IPS-18a (cell line): ENCODE data around the gene PTGDS.

Experiments
- H3K27ac ChIP-seq: one replicate; pipeline ENCODE4 v1.5.1; 2013; ENCODE audit warnings: low read length
- H3K27me3 ChIP-seq: one replicate; pipeline ENCODE4 v1.6.1; 2013; ENCODE audit warnings: mild to moderate bottlenecking, low read length; ENCODE audit not compliant: control insufficient read depth, insufficient read depth
- H3K36me3 ChIP-seq: one replicate; pipeline ENCODE4 v1.6.1; 2013; ENCODE audit warnings: low read depth, low read length; ENCODE audit not compliant: control insufficient read depth
- H3K4me1 ChIP-seq: one replicate; pipeline ENCODE4 v1.6.1; 2013; ENCODE audit warnings: low read depth, low read length; ENCODE audit not compliant: control insufficient read depth
- H3K4me3 ChIP-seq: one replicate; pipeline ENCODE4 v1.5.1; 2013; ENCODE audit warnings: low read length
- H3K9ac ChIP-seq: one replicate; pipeline ENCODE4 v1.6.1; 2013; ENCODE audit warnings: mild to moderate bottlenecking, low read length, moderate library complexity
- H3K9me3 ChIP-seq: one replicate; pipeline ENCODE4 v1.6.1; 2013; ENCODE audit warnings: low read depth, low read length; ENCODE audit not compliant: control insufficient read depth

The PTGDS gene

DNA sequence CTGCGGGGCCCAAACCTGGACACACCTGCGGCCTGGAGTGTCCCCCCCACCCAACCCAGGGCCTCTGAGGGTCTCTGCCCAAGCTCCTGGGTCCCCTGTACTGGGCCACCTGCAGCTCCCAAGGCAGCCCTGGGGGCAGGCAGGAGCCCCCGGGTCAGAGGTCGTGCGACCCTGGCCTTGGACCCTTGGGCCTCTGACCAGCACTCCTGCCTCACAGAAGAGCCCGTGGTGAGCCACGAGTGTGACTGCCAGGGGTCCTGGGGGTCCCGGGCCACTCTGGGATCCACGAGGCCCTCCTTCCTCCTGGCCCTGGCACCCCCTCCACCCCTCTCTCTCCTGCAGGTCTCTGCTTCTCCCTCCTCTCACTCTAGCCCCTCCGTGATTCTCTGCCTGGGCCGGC lies 5.0 kb upstream of the PTGDS start:
- Histone ChIP-seq H3K27ac (no peak overlapping the region), H3K36me3 (no peaks in the 10 kb centered on the region), H3K9me3 (no peaks in the 10 kb centered on the region), H3K27me3 (peaks cover 4% of the 10 kb centered on the region), H3K4me1 (peaks cover 3% of the 10 kb centered on the region), H3K4me3 (no peak overlapping the region), H3K9ac (no peak overlapping the region)

GRCh38 chr9:136972743-136973142 lies 4.6 kb upstream of the PTGDS start:
- peaks cover 4% of the 10 kb centered on the region for H3K27me3 ChIP-seq
- H3K9ac ChIP-seq, result no peak overlapping the region
- H3K27ac ChIP-seq, result no peak overlapping the region
- H3K36me3 ChIP-seq, result no peaks in the 10 kb centered on the region
- no peaks in the 10 kb centered on the region for H3K9me3 ChIP-seq
- no peak overlapping the region for H3K4me3 ChIP-seq
- H3K4me1 ChIP-seq, result peaks cover 3% of the 10 kb centered on the region

DNA sequence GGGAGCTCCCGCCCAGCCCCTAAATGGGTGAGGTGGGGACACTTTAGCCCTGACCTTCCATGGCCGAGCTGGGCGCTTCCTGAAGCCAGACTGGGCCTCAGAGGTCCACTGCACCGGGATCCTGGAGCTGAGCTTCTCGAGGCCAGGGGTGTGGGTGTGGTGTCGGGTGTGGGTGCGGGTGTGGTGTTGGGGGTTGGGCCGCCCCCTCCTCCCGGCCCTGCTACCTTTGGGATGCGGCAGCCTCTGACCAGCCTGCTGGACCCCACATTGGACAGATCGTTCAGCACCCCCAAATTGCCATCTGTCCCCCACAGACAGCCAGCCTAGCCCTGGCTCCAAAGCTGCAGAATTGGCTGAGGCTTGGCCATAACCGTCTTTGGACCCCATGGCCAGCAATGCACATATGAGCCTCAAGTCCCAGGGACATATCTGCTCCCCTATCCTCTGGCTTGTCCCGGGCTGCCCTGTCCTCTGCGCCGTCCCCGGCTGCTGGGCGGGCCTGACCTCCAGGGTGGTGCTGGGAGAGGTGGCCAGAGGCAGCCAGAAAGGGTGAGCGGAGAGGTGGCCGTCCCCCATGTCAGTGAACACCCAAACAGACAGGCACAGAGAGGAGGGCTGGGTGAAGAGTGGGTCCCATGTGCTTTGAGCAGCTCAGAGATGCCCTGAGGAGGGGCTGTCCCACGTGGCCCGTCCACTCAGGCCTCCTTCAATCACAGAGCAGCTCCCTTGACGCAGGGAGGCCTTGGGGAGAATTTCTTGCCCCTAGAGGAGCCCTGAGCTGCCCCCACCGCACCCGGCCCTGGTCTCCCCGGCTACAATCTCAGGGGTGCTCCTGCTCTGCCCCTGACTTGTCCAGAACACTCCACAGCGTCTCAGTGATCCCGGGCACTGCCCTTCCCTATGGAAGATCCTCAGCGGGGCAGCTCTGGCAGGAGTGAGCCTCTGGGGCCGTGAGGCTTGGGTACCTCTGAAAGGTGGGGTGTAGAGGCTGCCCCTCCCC lies 3.4 kb upstream of the PTGDS start:
- peaks cover 4% of the 10 kb centered on the region for H3K27me3 ChIP-seq
- no peaks in the 10 kb centered on the region for H3K36me3 ChIP-seq
- H3K27ac ChIP-seq, result no peak overlapping the region
- no peak overlapping the region for H3K4me3 ChIP-seq
- peaks cover 3% of the 10 kb centered on the region for H3K4me1 ChIP-seq
- no peak overlapping the region for H3K9ac ChIP-seq
- H3K9me3 ChIP-seq, result no peaks in the 10 kb centered on the region

DNA sequence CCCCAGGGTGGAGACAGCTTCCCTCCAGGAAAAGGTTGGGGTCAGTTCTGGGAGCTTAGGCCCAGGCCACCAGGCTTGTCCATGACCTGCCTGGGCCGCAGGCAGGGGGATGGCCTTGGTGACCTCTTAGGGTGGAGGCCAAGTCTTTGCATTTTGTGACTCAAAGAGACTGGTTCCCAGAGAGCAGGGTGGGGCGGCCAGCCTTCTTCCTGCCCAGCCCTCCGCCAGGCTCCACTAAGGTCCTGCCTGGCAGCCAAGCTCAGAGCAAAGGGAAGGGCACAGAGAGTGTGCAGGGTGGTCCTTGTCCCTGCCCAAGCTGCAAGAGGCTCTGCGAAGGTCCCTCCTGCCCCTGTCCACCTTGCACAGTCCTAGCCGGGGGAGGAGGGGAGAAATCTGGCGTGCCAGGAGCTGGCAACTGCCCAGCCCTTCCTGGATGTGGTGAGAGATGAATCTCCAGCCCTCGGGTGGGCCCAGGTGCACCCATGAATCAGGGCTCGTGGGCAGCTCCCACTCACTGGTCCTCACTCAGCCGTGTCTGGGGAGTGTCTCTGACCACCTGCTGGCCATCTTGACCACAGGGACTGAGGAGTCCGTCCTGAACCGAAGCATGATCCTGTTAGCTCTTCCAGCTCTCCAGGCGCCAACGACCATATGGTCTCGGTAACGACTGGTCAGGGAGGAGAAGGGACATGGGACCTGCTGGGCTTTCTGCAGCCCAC lies 2.3 kb upstream of the PTGDS start:
- no peak overlapping the region for H3K9ac ChIP-seq
- H3K9me3 ChIP-seq, result no peaks in the 10 kb centered on the region
- no peaks in the 10 kb centered on the region for H3K36me3 ChIP-seq
- H3K27me3 ChIP-seq, result peaks cover 4% of the 10 kb centered on the region
- peaks cover 3% of the 10 kb centered on the region for H3K4me1 ChIP-seq
- no peak overlapping the region for H3K4me3 ChIP-seq
- no peak overlapping the region for H3K27ac ChIP-seq

DNA sequence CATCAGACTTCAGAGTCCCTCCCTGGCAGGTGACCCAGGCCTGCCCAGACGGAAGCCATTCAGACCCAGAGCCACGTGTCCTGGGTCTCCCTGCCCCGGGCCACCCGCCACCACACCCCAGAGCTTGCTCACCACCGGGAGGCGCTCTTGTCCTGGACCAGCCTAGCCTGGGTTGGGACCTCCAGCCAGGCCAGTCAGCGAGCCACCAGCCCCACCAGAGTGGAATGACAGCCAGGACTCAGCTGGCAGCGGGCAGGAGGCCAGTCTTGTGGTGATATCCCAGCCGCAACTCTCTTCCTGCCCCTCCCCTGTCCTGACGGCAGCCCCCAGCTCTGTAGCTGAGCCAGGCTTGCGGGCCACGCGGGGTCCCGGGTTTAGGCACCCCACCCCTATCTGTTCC lies 1.7 kb upstream of the PTGDS start:
- H3K9me3 ChIP-seq, result no peaks in the 10 kb centered on the region
- no peak overlapping the region for H3K4me3 ChIP-seq
- H3K27ac ChIP-seq, result no peak overlapping the region
- peaks cover 4% of the 10 kb centered on the region for H3K27me3 ChIP-seq
- H3K4me1 ChIP-seq, result peaks cover 3% of the 10 kb centered on the region
- H3K9ac ChIP-seq, result no peak overlapping the region
- H3K36me3 ChIP-seq, result no peaks in the 10 kb centered on the region

GRCh38 chr9:136977649-136978072 lies 357 bp downstream of the PTGDS start:
- Histone ChIP-seq H3K27ac (no peak overlapping the region), H3K4me3 (peak overlapping the region; percentile 58)

GRCh38 chr9:136978073-136978864 lies 965 bp downstream of the PTGDS start:
- Histone ChIP-seq H3K9me3 (no peaks in the 10 kb centered on the region), H3K27ac (no peak overlapping the region), H3K9ac (no peak overlapping the region), H3K36me3 (no peaks in the 10 kb centered on the region), H3K4me1 (peaks cover 3% of the 10 kb centered on the region), H3K27me3 (peaks cover 4% of the 10 kb centered on the region), H3K4me3 (peak overlapping the region; percentile 58)

More at GRCh38 chr9:136977649-136978072, 357 bp downstream of the PTGDS start:
- H3K9ac ChIP-seq, result no peak overlapping the region
- H3K4me1 ChIP-seq, result peaks cover 3% of the 10 kb centered on the region
- H3K27me3 ChIP-seq, result peaks cover 4% of the 10 kb centered on the region
- H3K36me3 ChIP-seq, result no peaks in the 10 kb centered on the region
- no peaks in the 10 kb centered on the region for H3K9me3 ChIP-seq

- H3K36me3 ChIP-seq, result no peaks in the 10 kb centered on the region
- no peak overlapping the region for H3K27ac ChIP-seq
- H3K4me1 ChIP-seq, result peaks cover 3% of the 10 kb centered on the region
- H3K9me3 ChIP-seq, result no peaks in the 10 kb centered on the region
- no peak overlapping the region for H3K4me3 ChIP-seq
- no peak overlapping the region for H3K9ac ChIP-seq
- H3K27me3 ChIP-seq, result peaks cover 7% of the 10 kb centered on the region
Observed at GRCh38 chr9:136978865-136979544, 1.7 kb downstream of the PTGDS start.

DNA sequence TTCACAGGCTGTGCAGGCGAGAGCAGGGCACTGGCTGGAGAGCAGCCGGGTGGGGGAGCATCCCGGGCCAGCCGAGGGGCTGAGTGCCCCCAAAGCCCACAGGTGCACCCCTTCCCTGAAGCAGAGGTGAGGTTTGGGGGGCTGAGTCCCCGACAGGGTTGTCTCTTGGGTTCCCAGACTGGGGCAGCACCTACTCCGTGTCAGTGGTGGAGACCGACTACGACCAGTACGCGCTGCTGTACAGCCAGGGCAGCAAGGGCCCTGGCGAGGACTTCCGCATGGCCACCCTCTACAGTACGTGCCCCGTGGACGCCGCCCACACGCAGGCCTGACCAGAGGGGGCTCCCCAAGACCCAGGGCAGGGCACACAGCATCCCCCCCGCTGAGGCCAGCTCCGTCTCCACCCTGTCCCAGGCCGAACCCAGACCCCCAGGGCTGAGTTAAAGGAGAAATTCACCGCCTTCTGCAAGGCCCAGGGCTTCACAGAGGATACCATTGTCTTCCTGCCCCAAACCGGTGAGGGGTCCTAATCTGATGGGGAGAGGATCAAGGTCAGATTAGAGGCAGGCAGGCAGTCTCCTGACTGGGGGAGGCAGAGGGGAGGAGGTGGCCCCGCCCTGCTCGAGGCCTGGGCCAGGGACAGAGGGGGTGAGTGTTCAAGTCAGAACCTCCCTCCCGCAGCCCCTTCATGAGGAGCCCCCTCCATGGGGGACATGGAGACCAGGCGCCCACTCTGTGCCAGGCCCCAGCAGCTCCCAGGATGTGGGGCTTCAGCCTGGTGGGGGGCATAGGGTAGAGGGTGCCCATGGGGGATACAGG lies 2.7 kb downstream of the PTGDS start:
- H3K4me3 ChIP-seq, result no peak overlapping the region
- H3K4me1 ChIP-seq, result peaks cover 3% of the 10 kb centered on the region
- no peaks in the 10 kb centered on the region for H3K36me3 ChIP-seq
- no peak overlapping the region for H3K9ac ChIP-seq
- no peak overlapping the region for H3K27ac ChIP-seq
- H3K27me3 ChIP-seq, result peaks cover 17% of the 10 kb centered on the region
- H3K9me3 ChIP-seq, result no peaks in the 10 kb centered on the region

- no peak overlapping the region for H3K9ac ChIP-seq
Observed at GRCh38 chr9:136980669-136981478, 3.6 kb downstream of the PTGDS start.

More at GRCh38 chr9:136980669-136981478, 3.6 kb downstream of the PTGDS start:
- no peak overlapping the region for H3K27ac ChIP-seq
- peaks cover 3% of the 10 kb centered on the region for H3K4me1 ChIP-seq
- no peaks in the 10 kb centered on the region for H3K36me3 ChIP-seq
- H3K4me3 ChIP-seq, result no peak overlapping the region
- H3K9me3 ChIP-seq, result no peaks in the 10 kb centered on the region
- peaks cover 26% of the 10 kb centered on the region for H3K27me3 ChIP-seq
